ENCODE data around the gene C14orf180. TPM values are rescaled to one million over a fixed set of nuclear protein-coding genes. Genes with fewer than 3 reads are reported as not detected.
A peak's percentile ranks its signal among the peaks of the same experiment; 100 is the strongest.

Gene C14orf180
- total and polyA plus RNA-seq, 2 of the 8 experiments (the other 6 are each of a cell fraction or from before 2014, with no cell fraction given) = not detected

DNA sequence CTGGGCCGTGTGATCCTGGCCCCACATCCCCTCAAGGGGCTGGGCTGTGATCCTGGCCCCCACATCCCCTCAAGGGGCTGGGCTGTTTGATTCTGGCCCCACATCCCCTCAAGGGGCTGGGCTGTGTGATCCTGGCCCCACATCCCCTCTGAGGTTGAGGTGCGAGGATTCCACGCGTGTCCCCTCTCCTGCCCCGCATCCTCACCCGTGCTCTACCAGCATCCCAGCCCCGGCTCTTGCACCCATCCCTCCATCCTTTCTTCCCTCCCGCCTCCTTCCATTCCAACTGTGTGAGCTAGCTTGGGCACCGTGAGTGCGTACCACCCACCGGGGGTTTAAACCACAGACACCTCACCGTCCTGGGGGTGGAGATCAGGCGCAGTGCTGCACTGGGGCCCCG, 56.2 kb downstream of the C14orf180 start:
- no peak for FAIRE-seq
- H3K4me2 ChIP-seq (ENCODE audit: insufficient read depth in 1 of 2, low read depth in 2 of 2, low read length in 2 of 2) = no peak overlapping the region
- no peak overlapping the region for H3K9ac ChIP-seq (replicated peaks in 1 of 4; ENCODE audit: extremely low read depth in 1 of 4, low read depth in 3 of 4, low read length in 3 of 4)
- peak overlapping the region; percentile 4; the same call in 1 of the 2 replicates for H4K8ac ChIP-seq (ENCODE audit: extremely low read depth, insufficient read depth, low read length)
- no peaks in the 10 kb centered on the region for H3K23me2 ChIP-seq (ENCODE audit: low read depth, low read length)
- H2BK5ac ChIP-seq (ENCODE audit: low read depth, low read length) = no peak overlapping the region
- no peak overlapping the region for H4K91ac ChIP-seq (replicated peaks; ENCODE audit: insufficient read length, low read length)
- H3K9me3 ChIP-seq (ENCODE audit: insufficient read depth in 2 of 2, low read depth in 1 of 2, low read length in 1 of 2) = no peaks in the 10 kb centered on the region
- H2BK20ac ChIP-seq (ENCODE audit: low read length) = no peak overlapping the region
- ChIA-PET POLR2A (ENCODE audit: partially characterized antibody) (no interaction called here), CTCF (ENCODE audit: partially characterized antibody) (interaction anchor here (1.2 kb wide), 1 partner anchor 58 kb away, joined by 3 read pairs; no protein-coding TSS in a partner anchor)
- H3K23ac ChIP-seq (ENCODE audit: insufficient read length) = no peak overlapping the region
- no peaks in the 10 kb centered on the region for H3K79me1 ChIP-seq (ENCODE audit: low read depth, low read length)
- no peaks in the 10 kb centered on the region for H3K4me1 ChIP-seq (replicated peaks in 1 of 4; ENCODE audit: control insufficient read depth in 3 of 4, insufficient read depth in 4 of 4, low read length in 3 of 4)
- no peak overlapping the region for H3K27ac ChIP-seq (ENCODE audit: low read depth, low read length)
- no peak overlapping the region for H2AFZ ChIP-seq (ENCODE audit: low read length)
- H3K4ac ChIP-seq (replicated peaks; ENCODE audit: insufficient read length, low read depth, low read length) = no peak overlapping the region
- H3K14ac ChIP-seq (ENCODE audit: insufficient read length) = no peak overlapping the region
- no peak for DNase-seq (ENCODE audit: low read depth in 1 of 2, low spot score in 2 of 2)
- H3K36me3 ChIP-seq (ENCODE audit: control insufficient read depth in 2 of 4, insufficient read depth in 4 of 4, low read length in 3 of 4) = no peaks in the 10 kb centered on the region
- H4K20me1 ChIP-seq (replicated peaks in 1 of 2; ENCODE audit: control insufficient read depth in 1 of 2, insufficient read depth in 2 of 2, low read length in 2 of 2) = no peaks in the 10 kb centered on the region
- H2BK15ac ChIP-seq (ENCODE audit: low read length) = no peak overlapping the region
- no peaks in the 10 kb centered on the region; a peak in 1 of 7 replicates for H3K27me3 ChIP-seq (replicated peaks in 1 of 4; ENCODE audit: control insufficient read depth in 3 of 4, extremely low read depth in 1 of 4, insufficient read depth in 3 of 4, low read length in 3 of 4)
- WGBS, 2 experiments (ENCODE audit: extremely low coverage in 1 of 2, insufficient coverage in 1 of 2, insufficient read length in 1 of 2, insufficient replicate concordance in 2 of 2, low coverage in 1 of 2, low lambda C conversion rate in 2 of 2, missing lambda C conversion rate in 1 of 2) = 91% methylated on average over 13 of the region's 14 CpGs; no CpG with 5 or more reads in 1 of the 2 experiments
- H3K4me3 ChIP-seq (ENCODE audit: extremely low read depth in 1 of 4, insufficient read depth in 2 of 4, low read depth in 3 of 4, low read length in 4 of 4) = no peak overlapping the region
- H4K5ac ChIP-seq (ENCODE audit: insufficient read length, low read depth, low read length) = no peak overlapping the region
- no peaks in the 10 kb centered on the region for H3K79me2 ChIP-seq (ENCODE audit: control insufficient read depth in 1 of 2, insufficient read depth in 2 of 2, low read length in 2 of 2)
- H3K18ac ChIP-seq (ENCODE audit: extremely low read depth, low read length) = no peak overlapping the region
- H3K56ac ChIP-seq (replicated peaks; ENCODE audit: insufficient read length, low read depth, low read length) = no peak overlapping the region
- H2BK12ac ChIP-seq (ENCODE audit: low read depth, low read length) = no peak overlapping the region
- no peak overlapping the region for H2AK5ac ChIP-seq (ENCODE audit: low read depth, low read length)
- no peak overlapping the region for H2BK120ac ChIP-seq (replicated peaks; ENCODE audit: low read depth, low read length)
